HL-60/S4 treated with phorbol 12-myristate 13-acetate at 8.2 ng/mL for 4 days and 3 days (cell line): Measurements from ENCODE around the gene PROCA1.

Source experiments
- in situ Hi-C: fragments of 300-500 bp; cut with MboI; formaldehyde crosslinking; loops from 2 replicates; pipeline ENCODE4 v1.15.0; 2022; ENCODE audit warnings: low sequenced_read_pairs

The PROCA1 gene

GRCh38 chr17:28711723-28712031, at the start of gene PROCA1:
Gene PROCA1 (minus strand): TSS chr17:28711888. CDS start chr17:28711660, 228 bp downstream.
- in situ Hi-C loops: no loop called here

- in situ Hi-C loops: no loop called here
These were observed 49.2 kb upstream of the PROCA1 start for GRCh38 chr17:28760601-28761562.

- in situ Hi-C loops: no loop called here
These were observed 47.7 kb upstream of the PROCA1 start for GRCh38 chr17:28759256-28759865.

GRCh38 chr17:28758411-28759121, 46.9 kb upstream of the PROCA1 start:
- in situ Hi-C loops: no loop called here

GRCh38 chr17:28756049-28756804, 44.5 kb upstream of the PROCA1 start:
- in situ Hi-C loops: no loop called here

- in situ Hi-C loops: no loop called here
These were observed 43.8 kb upstream of the PROCA1 start for GRCh38 chr17:28755486-28755885.

GRCh38 chr17:28751600-28752366, 40.1 kb upstream of the PROCA1 start:
- in situ Hi-C loops: no loop called here

GRCh38 chr17:28750178-28751047, 38.7 kb upstream of the PROCA1 start:
- in situ Hi-C loops: no loop called here

GRCh38 chr17:28749516-28750177, 38.0 kb upstream of the PROCA1 start:
- in situ Hi-C loops: no loop called here

GRCh38 chr17:28748852-28749515, 37.3 kb upstream of the PROCA1 start:
- in situ Hi-C loops: no loop called here

- in situ Hi-C loops: no loop called here
These were observed 36.4 kb upstream of the PROCA1 start for GRCh38 chr17:28747801-28748750.

GRCh38 chr17:28747051-28747691, 35.5 kb upstream of the PROCA1 start:
- in situ Hi-C loops: no loop called here

- in situ Hi-C loops: no loop called here
These were observed 34.9 kb upstream of the PROCA1 start for GRCh38 chr17:28746611-28747050.

GRCh38 chr17:28745786-28746411, 34.2 kb upstream of the PROCA1 start:
- in situ Hi-C loops: no loop called here

- in situ Hi-C loops: no loop called here
These were observed 33.5 kb upstream of the PROCA1 start for GRCh38 chr17:28744972-28745785.
